Activated T-cell treated with anti-CD3 and anti-CD28 coated beads, Interleukin-2, amount 50 U/mL, for 24 hours (primary cell): ENCODE data around the gene TMEM92.

ENCODE experiments used
- DNase-seq: peaks from one replicate; pipeline ENCODE4 v3.0.0-alpha.2; 2020
- H3K27ac Mint-ChIP-seq: 2 replicates; pipeline ENCODE4 v1.8.0; 2020; ENCODE audit warnings: mild to moderate bottlenecking, mixed read lengths
- H3K27me3 Mint-ChIP-seq: 2 replicates; pipeline ENCODE4 v1.8.0; 2020; ENCODE audit warnings: mixed read lengths
- H3K36me3 Mint-ChIP-seq: 2 replicates; pipeline ENCODE4 v1.8.0; 2020; ENCODE audit warnings: low read depth, mixed read lengths
- H3K4me1 Mint-ChIP-seq: 2 replicates; pipeline ENCODE4 v1.8.0; 2020; ENCODE audit warnings: low read depth, mixed read lengths
- H3K4me3 Mint-ChIP-seq: 2 replicates; pipeline ENCODE4 v1.8.0; 2020; ENCODE audit warnings: mild to moderate bottlenecking, moderate library complexity, mixed read lengths
- H3K9me3 Mint-ChIP-seq: 2 replicates; pipeline ENCODE4 v1.8.0; 2020; ENCODE audit warnings: mixed read lengths

Gene TMEM92

DNA sequence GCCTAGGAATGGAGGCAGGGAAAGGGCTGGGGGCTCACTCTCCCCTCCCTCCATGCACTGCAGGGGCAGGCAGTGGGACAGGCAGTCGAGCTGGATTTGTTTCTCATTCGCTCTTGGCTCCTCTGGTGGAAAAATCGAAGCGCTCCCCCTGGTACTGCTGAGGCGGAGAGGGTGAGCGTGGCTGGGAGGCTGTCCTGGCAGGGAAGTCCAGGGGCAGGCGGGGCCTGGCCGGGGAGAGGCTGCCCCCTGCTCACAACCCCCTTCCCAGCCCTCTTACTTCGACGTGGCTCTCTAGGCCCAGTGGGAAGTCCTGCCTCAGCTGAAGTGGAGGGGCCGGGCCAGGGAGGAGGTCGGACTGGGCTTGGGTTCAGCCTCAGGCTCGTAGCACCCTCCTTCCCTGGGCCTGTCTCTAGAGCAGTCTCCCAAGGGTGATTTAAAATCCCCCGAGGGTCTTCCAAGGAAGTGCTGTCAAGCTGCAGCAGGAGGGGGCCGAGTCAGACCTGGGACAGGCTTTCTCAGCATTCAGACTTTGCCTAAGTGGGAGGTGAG lies 16.5 kb upstream of the TMEM92 start:
- Mint-ChIP-seq H3K4me3 (no peak overlapping the region), H3K4me1 (no peaks in the 10 kb centered on the region), H3K36me3 (no peaks in the 10 kb centered on the region), H3K27me3 (peaks cover 11% of the 10 kb centered on the region), H3K27ac (no peak overlapping the region), H3K9me3 (no peaks in the 10 kb centered on the region)
- DNase-seq, result no peak

DNA sequence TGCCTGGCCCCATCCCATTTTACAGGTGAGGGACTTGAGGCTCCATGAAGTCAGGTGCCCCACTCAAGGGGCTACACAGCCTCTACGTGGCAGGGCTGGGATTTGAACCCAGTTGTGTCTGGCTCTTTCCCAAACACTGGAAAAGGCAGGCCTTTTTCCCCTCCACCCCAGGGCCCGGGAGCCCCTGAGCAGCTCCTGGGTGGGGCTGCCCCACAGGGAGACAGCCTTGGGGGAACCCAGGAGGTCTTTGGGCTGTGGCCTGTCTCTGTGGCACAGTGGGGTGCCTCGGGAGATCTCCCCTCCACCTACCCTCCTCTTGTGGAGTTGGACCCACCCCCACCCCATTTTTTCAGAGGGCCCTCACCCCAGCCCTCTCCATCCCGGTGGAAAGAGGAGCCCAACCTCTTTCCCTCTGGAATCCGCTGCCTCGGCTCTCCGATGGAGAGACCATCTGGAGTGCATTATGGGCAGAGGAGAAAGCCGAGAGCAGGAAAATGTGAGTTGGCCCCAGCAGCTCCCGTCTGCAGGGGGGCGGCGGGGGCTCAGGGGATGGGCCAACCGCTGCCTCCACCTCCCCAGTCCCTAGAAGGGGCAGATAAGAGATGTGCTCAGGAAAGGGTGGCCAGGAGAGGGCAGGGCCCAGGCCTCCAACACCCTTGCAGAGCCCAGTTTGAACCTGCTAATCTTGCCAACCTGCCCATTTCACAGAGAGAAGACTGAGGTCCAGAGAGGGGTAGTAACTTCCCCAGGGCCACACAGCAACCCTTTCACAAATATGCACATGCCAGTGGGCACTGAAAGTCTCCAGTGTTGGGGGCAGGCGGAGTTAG lies 15.4 kb upstream of the TMEM92 start:
- no peaks in the 10 kb centered on the region for H3K4me1 Mint-ChIP-seq
- DNase-seq, result no peak

DNA sequence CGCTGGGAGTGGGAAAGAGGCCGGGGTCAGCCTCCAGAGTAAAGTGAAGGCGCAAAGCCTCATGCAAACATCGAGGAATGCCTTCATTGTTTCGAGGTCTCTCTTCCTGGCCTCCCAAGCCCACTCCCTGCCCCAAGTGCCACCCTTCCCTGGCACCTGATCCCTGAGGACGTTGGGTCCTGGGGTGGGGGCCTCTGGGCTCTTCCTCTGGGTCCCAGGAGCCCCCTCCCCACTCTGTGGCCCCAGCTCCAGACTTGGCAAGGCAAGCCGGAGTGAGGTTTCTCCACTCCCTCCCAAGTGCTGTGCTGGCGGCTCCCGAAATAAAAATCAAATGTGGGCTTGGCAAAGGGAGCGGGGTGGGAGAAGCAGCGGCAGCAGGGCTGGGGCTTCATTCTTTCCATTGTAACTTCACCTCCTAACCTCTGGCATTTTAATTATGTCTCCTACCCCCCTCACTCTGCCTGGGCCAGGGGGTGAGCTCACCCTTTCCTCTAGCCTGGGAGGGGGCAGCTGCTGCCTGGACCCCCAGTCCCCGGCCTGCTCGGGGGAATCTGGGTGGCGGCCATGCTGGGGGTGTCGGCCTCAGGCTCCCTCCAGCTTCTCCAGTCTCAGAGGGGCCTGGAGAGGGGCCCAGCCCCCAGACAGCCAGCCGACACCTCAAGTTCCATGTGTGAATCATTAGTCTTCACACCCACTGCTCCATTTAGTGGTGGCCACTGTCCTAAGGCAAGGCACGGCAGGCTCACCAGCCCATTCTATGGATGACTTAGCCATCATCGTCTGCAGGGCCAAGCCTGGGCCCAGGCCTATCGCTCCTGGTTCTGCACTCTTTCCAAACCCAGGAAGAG lies 14.6 kb upstream of the TMEM92 start:
- no peaks in the 10 kb centered on the region for H3K9me3 Mint-ChIP-seq
- H3K4me3 Mint-ChIP-seq, result no peak overlapping the region
- no peaks in the 10 kb centered on the region for H3K4me1 Mint-ChIP-seq
- no peaks in the 10 kb centered on the region for H3K36me3 Mint-ChIP-seq
- H3K27me3 Mint-ChIP-seq, result peaks cover 18% of the 10 kb centered on the region
- DNase-seq, result no peak
- no peak overlapping the region for H3K27ac Mint-ChIP-seq

More for the DNA sequence above, 15.4 kb upstream of the TMEM92 start:
- H3K4me3 Mint-ChIP-seq, result no peak overlapping the region
- H3K36me3 Mint-ChIP-seq, result no peaks in the 10 kb centered on the region
- H3K27ac Mint-ChIP-seq, result no peak overlapping the region
- no peaks in the 10 kb centered on the region for H3K9me3 Mint-ChIP-seq
- H3K27me3 Mint-ChIP-seq, result peaks cover 18% of the 10 kb centered on the region

DNA sequence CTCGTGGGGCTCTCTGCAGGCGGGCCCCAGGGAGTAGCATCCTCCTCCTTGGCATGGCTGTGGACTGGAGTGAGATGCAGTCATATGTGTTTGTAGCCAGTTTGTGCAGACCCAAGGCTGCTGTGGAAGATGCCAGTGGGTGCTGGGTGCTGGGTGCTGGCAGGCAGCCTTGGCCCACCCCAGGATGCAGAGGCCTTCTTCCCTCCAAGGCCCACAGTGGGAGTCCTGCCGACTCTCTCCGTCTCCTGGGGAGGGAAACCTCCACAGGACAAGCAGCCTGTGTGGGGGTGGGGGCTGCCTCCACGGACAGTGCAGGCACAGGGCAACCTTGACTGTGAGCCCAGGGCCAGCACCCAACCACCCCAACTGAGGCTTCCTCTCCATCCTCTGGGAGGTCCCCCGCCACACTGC lies 13.8 kb upstream of the TMEM92 start:
- H3K4me1 Mint-ChIP-seq, result no peaks in the 10 kb centered on the region
- no peak for DNase-seq
- H3K36me3 Mint-ChIP-seq, result no peaks in the 10 kb centered on the region
- H3K4me3 Mint-ChIP-seq, result no peak overlapping the region
- H3K27ac Mint-ChIP-seq, result no peak overlapping the region
- no peaks in the 10 kb centered on the region for H3K9me3 Mint-ChIP-seq
- H3K27me3 Mint-ChIP-seq, result peaks cover 18% of the 10 kb centered on the region

DNA sequence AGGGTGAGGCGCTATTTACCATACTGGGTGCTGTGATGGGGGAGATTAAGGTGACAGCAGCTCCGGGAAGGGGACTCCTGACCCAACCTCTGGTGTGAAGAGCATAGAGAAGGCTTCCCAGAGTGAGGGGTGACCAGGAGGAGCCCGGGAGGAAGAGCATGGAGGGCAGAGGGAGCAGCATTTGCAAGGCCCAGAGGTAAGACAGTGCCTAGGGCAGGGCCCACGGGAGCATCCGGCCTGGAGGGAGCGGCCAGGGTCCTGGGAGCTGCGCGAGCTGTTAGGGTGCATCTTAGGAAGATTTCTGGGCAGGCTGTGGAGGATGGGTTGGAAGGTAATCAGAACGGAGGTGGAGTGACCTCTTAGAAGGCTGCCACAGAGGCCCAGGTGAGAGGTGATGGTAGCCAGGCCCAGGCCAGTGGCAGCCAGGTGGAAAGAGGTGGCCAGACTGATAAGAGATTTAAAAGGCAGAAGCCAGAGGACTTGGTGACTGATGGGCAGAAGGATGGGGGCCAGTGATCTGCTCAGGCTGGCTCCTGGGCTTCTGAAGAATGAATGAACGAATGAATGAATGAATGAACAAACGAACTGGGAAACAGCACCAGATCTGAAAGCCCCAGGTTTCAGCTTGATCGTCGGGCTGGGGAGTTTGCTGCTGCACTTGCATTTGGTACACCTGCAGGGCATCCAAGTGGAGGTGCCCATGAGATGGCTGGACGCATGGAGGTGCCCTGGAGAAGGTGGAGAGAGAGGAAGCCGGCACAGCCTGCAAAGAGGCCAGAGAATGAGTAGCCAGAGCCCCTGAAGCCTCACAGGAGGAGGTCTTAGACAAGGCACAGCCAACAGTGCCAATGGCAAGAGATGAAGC lies 13.0 kb upstream of the TMEM92 start:
- Mint-ChIP-seq H3K27me3 (peaks cover 14% of the 10 kb centered on the region), H3K36me3 (no peaks in the 10 kb centered on the region), H3K4me1 (no peaks in the 10 kb centered on the region), H3K9me3 (no peaks in the 10 kb centered on the region), H3K4me3 (no peak overlapping the region), H3K27ac (no peak overlapping the region)
- DNase-seq, result no peak

DNA sequence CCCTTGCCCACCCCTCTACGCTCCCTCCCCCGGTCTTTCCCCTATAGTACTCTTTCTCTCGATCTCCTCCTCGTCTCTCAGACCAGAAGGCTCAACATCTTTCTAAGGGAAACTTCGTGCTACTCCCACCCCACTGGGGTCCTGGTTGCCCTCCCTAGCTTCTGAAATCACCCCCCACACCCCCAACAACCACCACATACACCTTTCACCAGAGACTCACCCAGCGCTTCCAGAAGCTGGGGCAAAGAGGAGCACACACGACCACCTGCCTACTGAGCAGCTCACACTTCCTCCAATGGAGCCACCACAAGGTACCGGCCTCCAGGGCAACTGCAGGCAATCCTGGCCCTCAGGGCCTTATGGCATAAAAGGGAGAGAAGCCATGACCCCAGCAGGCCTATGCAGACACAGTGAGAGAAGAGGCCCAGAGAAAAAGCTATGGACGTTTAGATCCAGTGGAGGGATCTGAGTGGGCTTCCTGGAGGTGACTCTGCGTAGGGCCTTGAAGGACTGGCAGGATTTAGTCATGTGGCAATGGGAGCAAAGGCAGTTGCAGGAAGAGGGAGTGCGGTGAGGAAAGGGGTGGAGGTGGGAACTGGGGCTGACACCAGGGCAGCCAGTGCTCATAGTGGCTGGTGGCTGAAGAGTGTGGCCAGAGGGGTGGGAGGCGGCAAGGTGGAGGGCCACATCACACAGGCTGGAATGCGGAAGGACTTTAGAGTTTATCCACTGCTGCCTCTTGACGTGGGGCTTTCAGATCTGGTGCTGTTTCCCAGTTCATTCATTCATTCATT lies 12.1 kb upstream of the TMEM92 start:
- DNase-seq, result no peak
- no peaks in the 10 kb centered on the region for H3K9me3 Mint-ChIP-seq
- no peak overlapping the region for H3K4me3 Mint-ChIP-seq
- H3K36me3 Mint-ChIP-seq, result no peaks in the 10 kb centered on the region
- H3K27ac Mint-ChIP-seq, result no peak overlapping the region
- H3K4me1 Mint-ChIP-seq, result no peaks in the 10 kb centered on the region
- peaks cover 8% of the 10 kb centered on the region for H3K27me3 Mint-ChIP-seq

- H3K27me3 Mint-ChIP-seq, result peaks cover 7% of the 10 kb centered on the region
- H3K9me3 Mint-ChIP-seq, result no peaks in the 10 kb centered on the region
- no peaks in the 10 kb centered on the region for H3K36me3 Mint-ChIP-seq
- no peaks in the 10 kb centered on the region for H3K4me1 Mint-ChIP-seq
- no peak overlapping the region for H3K27ac Mint-ChIP-seq
- DNase-seq, result no peak
- H3K4me3 Mint-ChIP-seq, result no peak overlapping the region
Measured at GRCh38 chr17:50263331-50264262, 10.7 kb upstream of the TMEM92 start.

DNA sequence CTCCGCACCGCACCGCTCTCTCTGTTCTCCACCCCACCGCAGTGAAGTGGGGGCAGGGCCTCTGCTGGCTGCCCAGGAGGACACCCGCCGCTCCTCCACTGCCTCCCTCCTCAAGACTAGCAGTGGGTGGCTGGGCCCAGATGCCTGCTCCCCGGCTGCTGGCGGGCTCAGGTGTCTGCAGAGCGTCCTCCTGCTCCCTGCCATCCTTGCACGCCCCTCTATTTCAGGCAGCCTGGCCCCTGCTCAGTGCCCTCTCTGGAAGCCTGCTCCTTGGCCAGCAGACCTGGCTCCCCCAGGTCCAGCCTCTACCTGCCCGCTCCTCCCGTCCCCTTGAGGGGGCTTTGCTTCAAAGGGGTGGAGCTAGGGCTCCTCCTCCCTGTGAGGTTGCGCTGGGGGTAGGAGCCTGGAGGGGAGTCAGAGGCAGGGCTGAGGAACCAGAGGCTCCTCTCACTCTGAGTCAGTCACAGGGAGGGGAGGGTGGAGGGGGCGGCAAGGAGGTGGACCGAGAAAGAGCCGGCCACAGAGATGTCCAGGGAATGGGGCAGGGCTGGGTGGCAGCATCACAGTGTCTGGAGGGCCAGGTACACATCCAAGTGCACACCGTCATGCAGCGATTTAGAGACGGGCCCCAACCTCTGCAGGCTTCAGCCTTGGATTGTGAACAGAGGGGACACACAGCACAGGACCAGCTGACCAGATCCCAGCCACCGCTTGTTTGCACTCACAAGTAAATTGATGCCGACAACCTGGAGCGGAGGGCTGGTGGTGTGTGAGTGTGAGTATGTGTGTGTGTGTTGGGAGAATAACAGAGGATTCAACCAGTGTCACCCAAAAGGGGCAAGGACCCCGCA lies 9.8 kb upstream of the TMEM92 start:
- Mint-ChIP-seq H3K4me3 (no peak overlapping the region), H3K36me3 (no peaks in the 10 kb centered on the region), H3K9me3 (no peaks in the 10 kb centered on the region), H3K4me1 (no peaks in the 10 kb centered on the region), H3K27ac (no peak overlapping the region), H3K27me3 (peaks cover 7% of the 10 kb centered on the region)
- no peak for DNase-seq

DNA sequence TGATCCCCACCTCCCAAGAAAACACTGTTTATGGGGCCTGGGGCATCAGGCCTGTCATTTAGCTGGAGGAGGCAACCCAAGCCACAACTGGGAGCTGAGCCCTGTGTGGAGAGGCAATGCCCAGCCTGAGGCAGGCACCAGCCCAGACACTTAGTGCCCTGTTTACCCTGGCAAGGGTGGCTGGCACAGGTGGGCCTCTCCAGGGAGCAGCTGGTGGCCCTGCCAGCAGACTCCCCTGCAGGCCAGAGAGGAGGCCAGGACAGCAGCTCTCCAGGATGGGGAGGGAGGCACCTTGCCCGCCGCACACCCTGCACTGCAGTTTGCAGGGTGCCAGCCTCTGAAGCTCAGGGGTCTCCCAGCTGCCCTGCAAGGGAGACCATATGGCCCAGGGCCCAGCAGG lies 9.1 kb upstream of the TMEM92 start:
- no peak overlapping the region for H3K27ac Mint-ChIP-seq
- H3K36me3 Mint-ChIP-seq, result no peaks in the 10 kb centered on the region
- no peaks in the 10 kb centered on the region for H3K9me3 Mint-ChIP-seq
- H3K4me1 Mint-ChIP-seq, result no peaks in the 10 kb centered on the region
- no peak for DNase-seq
- H3K4me3 Mint-ChIP-seq, result no peak overlapping the region
- peaks cover 7% of the 10 kb centered on the region for H3K27me3 Mint-ChIP-seq

DNA sequence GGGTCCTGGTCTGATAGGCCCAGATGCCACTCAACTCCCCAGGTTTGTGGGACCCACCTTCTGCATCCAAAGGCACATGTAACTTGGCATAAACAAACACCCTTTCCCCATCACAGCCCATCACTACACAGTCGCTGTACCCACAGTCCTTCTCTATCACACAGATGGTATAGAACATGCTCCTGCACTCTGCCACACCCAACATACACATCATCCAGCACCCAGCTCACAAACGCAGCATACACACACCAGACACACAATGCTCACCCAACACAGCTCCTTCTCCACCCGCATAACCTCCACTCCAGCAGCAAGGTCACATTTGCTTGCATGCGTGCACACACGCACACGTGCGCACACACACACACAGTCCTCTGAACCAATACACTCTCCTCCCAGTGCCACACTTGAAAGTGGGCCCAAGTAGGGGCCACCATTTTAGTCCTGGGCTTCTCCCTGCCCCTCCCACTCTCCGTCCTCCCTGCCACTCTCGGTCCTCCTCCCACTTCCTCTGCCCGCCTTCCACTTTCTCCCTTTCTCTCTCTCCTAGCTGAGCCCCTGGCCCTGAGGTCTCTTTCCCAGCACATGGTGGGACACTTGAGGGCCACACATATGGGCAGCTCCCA lies 8.5 kb upstream of the TMEM92 start:
- peaks cover 7% of the 10 kb centered on the region for H3K27me3 Mint-ChIP-seq
- H3K27ac Mint-ChIP-seq, result no peak overlapping the region
- H3K4me3 Mint-ChIP-seq, result no peak overlapping the region
- no peaks in the 10 kb centered on the region for H3K9me3 Mint-ChIP-seq
- no peak for DNase-seq
- no peaks in the 10 kb centered on the region for H3K36me3 Mint-ChIP-seq
- H3K4me1 Mint-ChIP-seq, result no peaks in the 10 kb centered on the region

DNA sequence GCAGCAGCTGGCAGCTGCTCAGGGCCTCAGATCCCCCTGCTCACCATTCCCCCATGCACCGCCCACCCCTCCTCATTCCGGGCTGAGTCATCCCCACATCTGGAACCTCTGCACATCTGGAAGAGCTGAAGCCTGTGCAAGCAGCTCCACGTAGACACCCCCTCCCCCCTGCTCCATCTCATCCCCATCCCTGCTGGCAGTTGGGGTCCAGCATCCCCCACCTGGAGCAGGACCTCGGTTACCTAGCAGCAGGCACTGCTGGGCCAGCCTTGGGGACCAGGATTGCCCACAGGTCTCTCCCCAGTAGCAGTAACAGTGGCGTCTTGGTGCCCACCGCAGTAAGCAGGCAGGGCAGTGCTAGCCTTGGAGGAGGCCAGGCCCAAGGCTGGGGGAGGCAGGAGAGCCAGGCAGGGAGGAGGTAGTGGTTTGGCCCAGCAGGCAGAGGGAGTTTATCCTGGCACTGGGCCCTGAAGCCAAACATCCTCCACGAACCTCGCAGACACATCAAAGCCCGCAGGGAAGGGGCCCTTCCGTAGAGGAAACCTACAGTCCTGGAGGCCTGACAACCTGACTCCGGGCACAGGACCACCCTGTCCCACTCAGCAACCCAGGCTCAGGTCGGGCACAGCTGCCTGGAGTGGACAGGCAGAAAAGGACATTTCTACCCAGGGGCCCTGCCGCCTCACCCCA lies 7.7 kb upstream of the TMEM92 start:
- DNase-seq, result peak; percentile 20
- Mint-ChIP-seq H3K27me3 (peaks cover 7% of the 10 kb centered on the region), H3K4me1 (no peaks in the 10 kb centered on the region), H3K9me3 (no peaks in the 10 kb centered on the region), H3K36me3 (no peaks in the 10 kb centered on the region), H3K4me3 (no peak overlapping the region), H3K27ac (no peak overlapping the region)
